Measurements from ENCODE around the gene MEF2C.
A peak's percentile ranks its signal among the peaks of the same experiment; 100 is the strongest.

MEF2C gene

DNA sequence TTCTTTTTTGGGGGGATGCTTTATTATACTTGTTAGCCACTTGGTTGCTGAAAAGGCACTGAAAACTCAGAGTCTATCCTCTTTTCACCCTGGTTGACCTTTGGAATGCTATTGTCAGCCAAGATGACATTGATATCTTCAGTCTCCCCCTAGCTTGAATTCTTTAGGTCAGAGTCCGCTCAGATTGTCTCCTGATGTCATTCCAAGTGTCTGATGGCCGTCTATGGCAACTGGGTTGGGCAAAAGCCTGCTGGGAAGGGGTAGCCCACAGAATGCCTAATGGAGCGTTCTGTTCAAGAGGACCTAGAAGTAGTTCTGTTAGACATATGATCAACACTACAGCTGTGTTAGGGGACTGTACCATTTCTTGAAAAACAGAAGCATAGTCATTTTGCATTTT is 9.7 kb upstream of the MEF2C start:
- H3K4me1 ChIP-seq (ENCODE audit: control insufficient read depth, low read length): peaks cover 28% of the 10 kb centered on the region
- no peak overlapping the region for H3K4me2 ChIP-seq (ENCODE audit: low read length)
- peaks cover 10% of the 10 kb centered on the region; the same call in 1 of the 2 replicates for H3F3A ChIP-seq (ENCODE audit: control insufficient read depth, insufficient read depth)
- H3K9me3 ChIP-seq (ENCODE audit: control insufficient read depth, insufficient read depth, low read length): no peaks in the 10 kb centered on the region
- H3K79me2 ChIP-seq (ENCODE audit: control insufficient read depth, low read length): peaks cover 21% of the 10 kb centered on the region
- no peak for TF ChIP-seq EZH2phosphoT487 (IDR thresholded peaks at IDR 0.05; ENCODE audit: borderline replicate concordance, low read length)
- TF ChIP-seq, protein P1, sequence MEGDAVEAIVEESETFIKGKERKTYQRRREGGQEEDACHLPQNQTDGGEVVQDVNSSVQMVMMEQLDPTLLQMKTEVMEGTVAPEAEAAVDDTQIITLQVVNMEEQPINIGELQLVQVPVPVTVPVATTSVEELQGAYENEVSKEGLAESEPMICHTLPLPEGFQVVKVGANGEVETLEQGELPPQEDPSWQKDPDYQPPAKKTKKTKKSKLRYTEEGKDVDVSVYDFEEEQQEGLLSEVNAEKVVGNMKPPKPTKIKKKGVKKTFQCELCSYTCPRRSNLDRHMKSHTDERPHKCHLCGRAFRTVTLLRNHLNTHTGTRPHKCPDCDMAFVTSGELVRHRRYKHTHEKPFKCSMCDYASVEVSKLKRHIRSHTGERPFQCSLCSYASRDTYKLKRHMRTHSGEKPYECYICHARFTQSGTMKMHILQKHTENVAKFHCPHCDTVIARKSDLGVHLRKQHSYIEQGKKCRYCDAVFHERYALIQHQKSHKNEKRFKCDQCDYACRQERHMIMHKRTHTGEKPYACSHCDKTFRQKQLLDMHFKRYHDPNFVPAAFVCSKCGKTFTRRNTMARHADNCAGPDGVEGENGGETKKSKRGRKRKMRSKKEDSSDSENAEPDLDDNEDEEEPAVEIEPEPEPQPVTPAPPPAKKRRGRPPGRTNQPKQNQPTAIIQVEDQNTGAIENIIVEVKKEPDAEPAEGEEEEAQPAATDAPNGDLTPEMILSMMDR (IDR thresholded peaks at IDR 0.05; ENCODE audit: low read depth, low read length, poor library complexity, severe bottlenecking): no peak
- no peak overlapping the region for H3K27ac ChIP-seq (ENCODE audit: low read depth, low read length)
- H4K20me1 ChIP-seq (ENCODE audit: control insufficient read depth, insufficient read depth, low read depth, low read length): no peaks in the 10 kb centered on the region
- no peaks in the 10 kb centered on the region for H3K36me3 ChIP-seq (ENCODE audit: control insufficient read depth, low read length)
- no peak overlapping the region for H3K4me3 ChIP-seq (ENCODE audit: low read length)
- no peaks in the 10 kb centered on the region for H3K27me3 ChIP-seq (ENCODE audit: control insufficient read depth, low read length)
- no peaks in the 10 kb centered on the region for H3K9me2 ChIP-seq (replicated peaks; ENCODE audit: control insufficient read depth, low read length)

DNA sequence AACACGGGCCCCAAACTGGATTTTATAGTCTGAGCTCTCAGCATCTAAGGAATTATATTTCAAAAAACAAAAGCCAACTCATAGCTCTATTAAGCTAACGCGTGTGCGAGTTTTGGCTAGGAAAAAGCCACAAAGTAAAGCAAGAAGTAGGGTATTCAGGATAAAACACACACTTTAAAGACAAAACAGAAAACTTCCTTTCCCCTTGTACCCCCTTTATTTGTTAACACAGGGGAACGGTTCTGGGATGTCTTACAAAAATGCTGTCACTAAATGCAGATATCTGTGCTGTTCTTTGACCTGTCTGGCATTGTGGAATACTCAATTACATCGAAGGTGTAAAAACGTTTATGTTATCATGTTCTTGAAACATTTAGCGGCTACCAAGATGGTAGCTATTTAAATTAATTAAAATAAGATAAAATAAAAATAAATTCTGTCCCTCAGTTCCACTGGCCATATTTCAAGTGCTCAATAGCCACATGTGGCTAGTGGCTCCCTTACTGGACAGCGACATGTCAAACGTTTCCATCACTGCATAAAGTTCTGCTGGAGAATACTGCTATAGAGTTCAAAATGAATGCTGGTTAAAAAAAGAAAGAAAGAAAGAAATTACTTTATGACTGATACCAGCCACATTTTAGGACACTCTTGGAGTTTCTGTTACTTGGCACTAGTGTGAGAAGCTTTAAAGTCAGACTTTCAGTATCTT is 7.2 kb upstream of the MEF2C start:
- Histone ChIP-seq H3K27ac (ENCODE audit: low read depth, low read length) (peak overlapping the region; percentile 84), H3K9me2 (replicated peaks; ENCODE audit: control insufficient read depth, low read length) (no peaks in the 10 kb centered on the region), H3K27me3 (ENCODE audit: control insufficient read depth, low read length) (no peaks in the 10 kb centered on the region), H3K4me2 (ENCODE audit: low read length) (peak overlapping the region; percentile 75), H3K4me1 (ENCODE audit: control insufficient read depth, low read length) (peaks cover 52% of the 10 kb centered on the region), H3K36me3 (ENCODE audit: control insufficient read depth, low read length) (no peaks in the 10 kb centered on the region), H4K20me1 (ENCODE audit: control insufficient read depth, insufficient read depth, low read depth, low read length) (no peaks in the 10 kb centered on the region), H3K4me3 (ENCODE audit: low read length) (peak overlapping the region; percentile 96), H3K79me2 (ENCODE audit: control insufficient read depth, low read length) (peaks cover 33% of the 10 kb centered on the region), H3F3A (ENCODE audit: control insufficient read depth, insufficient read depth) (peaks cover 27% of the 10 kb centered on the region), H3K9me3 (ENCODE audit: control insufficient read depth, insufficient read depth, low read length) (no peaks in the 10 kb centered on the region)
- TF ChIP-seq EZH2phosphoT487 (IDR thresholded peaks at IDR 0.05; ENCODE audit: borderline replicate concordance, low read length): no peak
- TF ChIP-seq, protein P1 (IDR thresholded peaks at IDR 0.05; ENCODE audit: low read depth, low read length, poor library complexity, severe bottlenecking): no peak

DNA sequence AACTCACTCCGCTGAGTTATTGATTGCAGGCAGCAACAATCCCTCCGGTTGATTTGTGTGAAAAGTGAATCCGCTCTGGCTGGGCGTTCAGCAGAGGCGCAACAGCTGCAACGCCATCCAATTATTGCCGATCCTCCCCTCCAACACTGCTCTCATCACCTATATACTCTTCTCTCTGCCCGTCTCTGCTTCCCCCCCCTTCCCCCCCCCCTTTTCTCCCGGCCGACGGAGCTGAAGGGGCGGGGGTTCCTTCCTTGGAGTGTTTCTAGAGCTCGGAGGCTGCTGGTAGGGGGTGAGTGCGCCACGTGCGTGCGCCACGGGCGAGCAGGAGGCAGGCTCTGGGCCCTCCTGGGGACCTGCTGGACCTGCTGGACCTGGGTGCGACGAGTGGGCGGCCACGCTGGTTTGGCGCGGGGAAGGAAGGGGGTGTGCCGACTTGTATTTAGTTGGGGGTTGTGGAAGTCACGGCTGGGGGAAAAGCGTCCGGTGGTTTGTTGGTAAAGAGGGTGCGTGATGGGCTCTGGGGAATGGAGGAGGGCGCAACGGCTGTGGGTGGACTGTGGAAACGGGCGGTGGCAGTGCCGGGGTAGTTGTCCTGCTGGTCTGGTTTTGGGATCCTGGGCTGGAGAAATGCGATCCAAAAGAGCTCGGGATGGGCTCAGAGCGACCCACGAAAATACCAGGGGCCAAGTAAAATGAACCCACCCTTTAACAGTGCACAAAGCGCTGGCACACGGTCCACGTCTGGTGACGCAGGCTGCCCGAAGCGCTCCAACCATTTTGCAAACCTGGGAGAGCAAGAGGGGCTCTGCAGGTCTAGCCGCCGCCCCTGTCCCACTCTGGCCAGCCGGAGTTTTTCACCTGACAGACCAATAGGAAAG is 6.4 kb upstream of the MEF2C start:
- Histone ChIP-seq H3K9me2 (replicated peaks; ENCODE audit: control insufficient read depth, low read length) (no peaks in the 10 kb centered on the region), H3K27me3 (ENCODE audit: control insufficient read depth, low read length) (no peaks in the 10 kb centered on the region), H3K4me1 (ENCODE audit: control insufficient read depth, low read length) (peaks cover 60% of the 10 kb centered on the region), H4K20me1 (ENCODE audit: control insufficient read depth, insufficient read depth, low read depth, low read length) (no peaks in the 10 kb centered on the region), H3K4me2 (ENCODE audit: low read length) (peak overlapping the region; percentile 75), H3K27ac (ENCODE audit: low read depth, low read length) (peak overlapping the region; percentile 84), H3K4me3 (ENCODE audit: low read length) (peak overlapping the region; percentile 96), H3F3A (ENCODE audit: control insufficient read depth, insufficient read depth) (peaks cover 35% of the 10 kb centered on the region), H3K9me3 (ENCODE audit: control insufficient read depth, insufficient read depth, low read length) (no peaks in the 10 kb centered on the region), H3K36me3 (ENCODE audit: control insufficient read depth, low read length) (no peaks in the 10 kb centered on the region), H3K79me2 (ENCODE audit: control insufficient read depth, low read length) (peaks cover 41% of the 10 kb centered on the region)
- no peak for TF ChIP-seq EZH2phosphoT487 (IDR thresholded peaks at IDR 0.05; ENCODE audit: borderline replicate concordance, low read length)
- TF ChIP-seq, protein P1 (IDR thresholded peaks at IDR 0.05; ENCODE audit: low read depth, low read length, poor library complexity, severe bottlenecking): no peak

All from DOHH2 (cell line).